Stimulated activated CD4-positive, alpha-beta T cell treated with anti-CD3 and anti-CD28 coated beads, Interleukin-12 subunit alpha, Interleukin-12 subunit beta, amount 100 ng/mL, for 48 hours (primary cell): ENCODE results near the gene PRDM16.

Source experiments
- DNase-seq, 3 donors: peaks; one replicate each; pipeline ENCODE4 v3.0.0-alpha.2; 2020; ENCODE audit warnings: low read depth in 2 of 3, low spot score in 1 of 3

Gene PRDM16

GRCh38 chr1:3477241-3477995 lies 408.4 kb downstream of the PRDM16 start:
- DNase-seq, result no peak

GRCh38 chr1:3478187-3478586 lies 409.2 kb downstream of the PRDM16 start:
- no peak for DNase-seq

GRCh38 chr1:3479511-3480368 lies 410.7 kb downstream of the PRDM16 start:
- no peak for DNase-seq

- no peak for DNase-seq
These were observed 411.3 kb downstream of the PRDM16 start for GRCh38 chr1:3480369-3480719.

GRCh38 chr1:3481046-3481445 lies 412.0 kb downstream of the PRDM16 start:
- no peak for DNase-seq

GRCh38 chr1:3481836-3482375 lies 412.9 kb downstream of the PRDM16 start:
- no peak for DNase-seq

DNA sequence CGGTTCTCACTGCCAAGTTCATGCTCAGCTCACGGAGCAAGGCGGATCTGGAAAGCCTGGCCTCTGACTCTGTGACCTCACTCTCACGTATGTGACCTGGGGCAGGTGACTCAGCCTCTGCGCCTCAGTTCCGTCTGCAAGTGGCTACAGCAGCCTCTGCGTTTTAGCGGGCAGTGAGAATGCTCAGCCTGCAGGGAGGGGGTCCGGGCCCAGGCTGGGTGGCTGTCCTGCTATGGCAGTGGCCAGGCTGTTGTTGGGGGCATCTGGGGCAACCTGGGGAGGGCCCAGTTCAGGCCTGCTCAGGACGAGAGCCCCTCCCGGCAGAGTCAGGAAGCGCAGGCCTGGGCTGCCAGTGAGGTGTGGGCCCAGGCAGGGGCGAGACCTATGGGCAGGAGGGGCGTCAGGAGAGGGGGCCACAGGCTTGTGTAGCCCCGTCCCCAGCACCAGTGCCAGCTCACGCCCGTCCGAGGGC lies 413.4 kb downstream of the PRDM16 start:
- DNase-seq, result no peak

DNA sequence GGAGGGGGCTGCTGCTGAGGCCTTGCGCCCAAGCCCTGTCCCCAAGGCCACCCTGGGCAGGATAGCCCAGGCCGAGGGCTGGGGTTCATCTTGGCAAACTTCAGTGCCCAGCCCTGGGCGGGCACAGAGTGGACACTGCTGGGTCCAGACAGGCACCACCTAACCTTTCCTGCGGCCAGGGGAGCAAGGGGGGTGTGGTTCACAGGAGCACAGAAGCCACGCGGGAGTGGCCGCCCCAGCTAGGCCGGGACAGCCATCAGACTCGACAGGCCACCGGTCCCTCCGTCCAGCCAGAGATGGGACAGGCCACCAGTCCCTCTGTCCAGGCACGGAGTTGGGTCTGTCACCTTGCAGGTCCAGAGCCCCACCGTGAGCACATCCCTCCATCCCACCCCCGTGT lies 414.4 kb downstream of the PRDM16 start:
- no peak for DNase-seq

DNA sequence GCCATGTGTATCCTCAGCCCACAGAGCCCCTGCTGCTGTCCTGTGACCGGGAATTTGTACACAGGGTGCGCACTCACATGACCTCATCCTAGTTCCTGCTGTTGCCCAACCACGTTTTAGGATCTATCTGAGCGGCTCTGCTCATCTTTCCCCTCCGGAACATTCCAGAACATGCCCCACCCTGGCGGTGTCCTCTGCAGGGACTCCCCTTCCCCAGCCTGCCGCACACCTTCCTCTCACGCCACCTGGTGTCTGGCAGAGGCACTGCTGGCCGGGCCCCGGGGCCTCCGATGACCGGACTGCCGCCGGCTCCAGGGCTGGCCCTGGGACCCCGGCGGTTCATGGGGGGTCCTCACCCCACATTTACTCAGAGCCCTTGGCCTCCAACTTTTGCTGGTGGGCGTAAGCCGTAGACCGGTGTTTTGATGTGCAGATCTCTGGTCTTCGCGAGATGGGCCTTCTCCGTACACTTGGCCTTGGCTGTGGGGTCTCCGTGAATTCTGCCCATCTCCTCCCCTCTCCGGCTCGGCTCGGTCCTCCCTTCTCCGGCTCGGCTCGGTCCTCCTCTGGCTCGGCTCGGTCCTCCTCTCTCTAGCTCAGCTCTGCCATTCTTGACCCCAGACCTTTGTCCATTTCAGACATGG lies 414.9 kb downstream of the PRDM16 start:
- DNase-seq, result peak in 2 of 3 donors; percentile 19 to 27

DNA sequence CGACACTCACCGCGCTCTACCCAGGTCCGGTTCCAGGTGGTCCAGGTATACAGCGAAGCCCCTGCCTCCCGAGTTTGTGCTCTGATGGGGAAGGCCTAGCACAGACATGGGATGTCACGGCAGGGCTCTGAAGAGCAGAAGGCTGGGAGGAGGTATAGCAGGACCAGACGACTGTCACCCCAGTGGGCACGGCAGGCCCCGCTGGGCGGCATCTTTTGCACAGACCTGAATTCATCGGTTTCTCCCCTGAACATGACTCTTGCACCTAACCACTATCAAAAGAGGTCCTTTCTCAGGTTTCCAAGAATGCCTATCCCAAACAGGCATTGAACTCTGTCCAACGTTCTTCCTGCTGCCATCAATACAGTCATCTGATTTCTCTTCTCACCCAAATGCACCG lies 416.0 kb downstream of the PRDM16 start:
- no peak for DNase-seq
